Measurements from ENCODE around the gene ARMC2.

Gene ARMC2

GRCh38 chr6:108832738-108833137, 15.5 kb upstream of the ARMC2 start:
- no peak for DNase-seq (ENCODE audit: low read depth)
- no peak for TF ChIP-seq CTCF (IDR thresholded peaks at IDR 0.05; ENCODE audit: low read depth, low read length, missing control alignments)
- H3K4me3 ChIP-seq (ENCODE audit: low read depth, low read length), result no peak overlapping the region

GRCh38 chr6:108835218-108835850, 12.9 kb upstream of the ARMC2 start:
- H3K4me3 ChIP-seq (ENCODE audit: low read depth, low read length), result no peak overlapping the region
- DNase-seq (ENCODE audit: low read depth), result peak; percentile 38
- peak; percentile 94 for TF ChIP-seq CTCF (IDR thresholded peaks at IDR 0.05; ENCODE audit: low read depth, low read length, missing control alignments)

- no peak for DNase-seq (ENCODE audit: low read depth)
- H3K4me3 ChIP-seq (ENCODE audit: low read depth, low read length), result no peak overlapping the region
- no peak for TF ChIP-seq CTCF (IDR thresholded peaks at IDR 0.05; ENCODE audit: low read depth, low read length, missing control alignments)
These were observed 12.2 kb upstream of the ARMC2 start for GRCh38 chr6:108836061-108836460.

- no peak for DNase-seq (ENCODE audit: low read depth)
- no peak overlapping the region for H3K4me3 ChIP-seq (ENCODE audit: low read depth, low read length)
- TF ChIP-seq CTCF (IDR thresholded peaks at IDR 0.05; ENCODE audit: low read depth, low read length, missing control alignments), result no peak
These were observed 10.8 kb upstream of the ARMC2 start for GRCh38 chr6:108837236-108837971.

GRCh38 chr6:108838101-108838717, 10.0 kb upstream of the ARMC2 start:
- DNase-seq (ENCODE audit: low read depth), result no peak
- H3K4me3 ChIP-seq (ENCODE audit: low read depth, low read length), result no peak overlapping the region
- TF ChIP-seq CTCF (IDR thresholded peaks at IDR 0.05; ENCODE audit: low read depth, low read length, missing control alignments), result no peak

GRCh38 chr6:108839083-108839642, 9.1 kb upstream of the ARMC2 start:
- no peak for DNase-seq (ENCODE audit: low read depth)
- H3K4me3 ChIP-seq (ENCODE audit: low read depth, low read length), result no peak overlapping the region
- no peak for TF ChIP-seq CTCF (IDR thresholded peaks at IDR 0.05; ENCODE audit: low read depth, low read length, missing control alignments)
